Nephron progenitor cell (in vitro differentiated cells): ENCODE measurements around the gene CLDN3.

Experiments
- DNase-seq: peaks from one replicate; pipeline ENCODE4 v3.0.0; 2021
- H3K27ac Mint-ChIP-seq: 2 replicates; pipeline ENCODE4 v1.8.0; 2021; ENCODE audit warnings: mild to moderate bottlenecking, moderate library complexity, mixed read lengths
- H3K27me3 Mint-ChIP-seq: 2 replicates; pipeline ENCODE4 v1.8.0; 2021; ENCODE audit warnings: mild to moderate bottlenecking, low read depth, mixed read lengths; ENCODE audit not compliant: poor library complexity
- H3K36me3 Mint-ChIP-seq: 2 replicates; pipeline ENCODE4 v1.8.0; 2021; ENCODE audit warnings: low read depth, mixed read lengths
- H3K4me1 Mint-ChIP-seq: 2 replicates; pipeline ENCODE4 v1.8.0; 2021; ENCODE audit warnings: mixed read lengths
- H3K4me3 Mint-ChIP-seq: 2 replicates; pipeline ENCODE4 v1.8.0; 2021; ENCODE audit warnings: mild to moderate bottlenecking, moderate library complexity, mixed read lengths
- H3K9me3 Mint-ChIP-seq: 2 replicates; pipeline ENCODE4 v1.8.0; 2021; ENCODE audit warnings: mild to moderate bottlenecking, moderate library complexity, mixed read lengths
- CTCF ChIP-seq: fragments of 200-600 bp; sonication (generic); IDR thresholded peaks from 2 replicates; pipeline ENCODE4 v1.5.0; 2021; ENCODE audit warnings: antibody characterized with exemption

The CLDN3 gene

GRCh38 chr7:73773700-73774517 lies 3.8 kb upstream of the CLDN3 start:
- TF ChIP-seq CTCF: no peak
- Mint-ChIP-seq H3K9me3 (no peaks in the 10 kb centered on the region), H3K36me3 (no peaks in the 10 kb centered on the region), H3K4me1 (peaks cover 6% of the 10 kb centered on the region), H3K27ac (no peak overlapping the region), H3K27me3 (peaks cover 70% of the 10 kb centered on the region), H3K4me3 (no peak overlapping the region)
- DNase-seq: no peak

- H3K27ac Mint-ChIP-seq: no peak overlapping the region
- H3K4me3 Mint-ChIP-seq: peak overlapping the region; percentile 67
- H3K36me3 Mint-ChIP-seq: no peaks in the 10 kb centered on the region
- TF ChIP-seq CTCF: no peak
- H3K9me3 Mint-ChIP-seq: no peaks in the 10 kb centered on the region
- peaks cover 6% of the 10 kb centered on the region for H3K4me1 Mint-ChIP-seq
- no peak for DNase-seq
- peaks cover 77% of the 10 kb centered on the region for H3K27me3 Mint-ChIP-seq
Measured at GRCh38 chr7:73770860-73771670, 995 bp upstream of the CLDN3 start.

GRCh38 chr7:73769481-73770001 lies 529 bp downstream of the CLDN3 start:
- H3K4me3 Mint-ChIP-seq: no peak overlapping the region
- peaks cover 70% of the 10 kb centered on the region for H3K27me3 Mint-ChIP-seq
- no peaks in the 10 kb centered on the region for H3K9me3 Mint-ChIP-seq
- no peak overlapping the region for H3K27ac Mint-ChIP-seq
- H3K4me1 Mint-ChIP-seq: peaks cover 6% of the 10 kb centered on the region
- DNase-seq: no peak
- H3K36me3 Mint-ChIP-seq: no peaks in the 10 kb centered on the region
- no peak for TF ChIP-seq CTCF

GRCh38 chr7:73768641-73769480 lies 1.2 kb downstream of the CLDN3 start:
- Mint-ChIP-seq H3K4me3 (peak overlapping the region; percentile 23), H3K9me3 (no peaks in the 10 kb centered on the region), H3K4me1 (peaks cover 6% of the 10 kb centered on the region), H3K27me3 (peaks cover 69% of the 10 kb centered on the region), H3K36me3 (no peaks in the 10 kb centered on the region), H3K27ac (no peak overlapping the region)
- no peak for DNase-seq
- no peak for TF ChIP-seq CTCF

GRCh38 chr7:73766556-73767229 lies 3.4 kb downstream of the CLDN3 start:
- H3K4me1 Mint-ChIP-seq: peaks cover 18% of the 10 kb centered on the region
- no peak overlapping the region for H3K27ac Mint-ChIP-seq
- peaks cover 54% of the 10 kb centered on the region for H3K27me3 Mint-ChIP-seq
- H3K9me3 Mint-ChIP-seq: no peaks in the 10 kb centered on the region
- no peaks in the 10 kb centered on the region for H3K36me3 Mint-ChIP-seq
- TF ChIP-seq CTCF: no peak
- no peak overlapping the region for H3K4me3 Mint-ChIP-seq
- no peak for DNase-seq
